ENCODE measurements around the gene NCKAP5. TPM values are rescaled to one million over a fixed set of nuclear protein-coding genes. Genes with fewer than 3 reads are reported as not detected.

The NCKAP5 gene
- total and polyA plus RNA-seq, 4 donors, result 0.57 to 2.8 (median 2.4) TPM

- no peak for TF ChIP-seq ATF3 (IDR thresholded peaks at IDR 0.05)
- no peak for TF ChIP-seq HNF4A (conservative IDR thresholded peaks at IDR 0.05)
- no peak for TF ChIP-seq JUND (IDR thresholded peaks at IDR 0.05)
- TF ChIP-seq MAX (IDR thresholded peaks at IDR 0.05), result no peak
These were observed 28.6 kb upstream of the NCKAP5 start (continued) for GRCh38 chr2:133596701-133597393.

GRCh38 chr2:133591164-133591563 is 22.9 kb upstream of the NCKAP5 start:
- H3K9me3 ChIP-seq (ENCODE audit: control insufficient read depth in 4 of 4, low read length in 3 of 4), result no peaks in the 10 kb centered on the region
- no peak overlapping the region for H3K4me3 ChIP-seq (ENCODE audit: low read depth in 1 of 3, low read length in 3 of 3)
- DNase-seq (ENCODE audit: low spot score), result no peak
- peak overlapping the region in 1 of 2 donors; percentile 42 for H3K27ac ChIP-seq (ENCODE audit: low read depth in 1 of 2, low read length in 2 of 2)
- no peak for TF ChIP-seq JUND (IDR thresholded peaks at IDR 0.05)
- no peak for TF ChIP-seq TAF1 (conservative IDR thresholded peaks at IDR 0.05)
- peak in 1 of 2 donors; percentile 31 for TF ChIP-seq RAD21 (IDR thresholded peaks at IDR 0.05)
- 27% methylated on average over 4 of the region's 4 CpGs for WGBS
- no peaks in the 10 kb centered on the region for H3K36me3 ChIP-seq (ENCODE audit: control insufficient read depth in 4 of 4, insufficient read depth in 3 of 4, low read depth in 1 of 4, low read length in 3 of 4)
- H3K9ac ChIP-seq (ENCODE audit: low read depth in 1 of 2, low read length in 2 of 2), result no peak overlapping the region
- peaks cover 0 to 6% (median 0%) of the 10 kb centered on the region in 4 donors for H3K4me1 ChIP-seq (ENCODE audit: control insufficient read depth in 4 of 4, insufficient read depth in 4 of 4, low read length in 3 of 4)
- no peaks in the 10 kb centered on the region for H3K27me3 ChIP-seq (ENCODE audit: control insufficient read depth in 4 of 4, insufficient read depth in 4 of 4, low read length in 3 of 4)

GRCh38 chr2:133589456-133589855 is 21.2 kb upstream of the NCKAP5 start:
- no peak for DNase-seq (ENCODE audit: low spot score)
- H3K9ac ChIP-seq (ENCODE audit: low read depth in 1 of 2, low read length in 2 of 2), result no peak overlapping the region
- no peaks in the 10 kb centered on the region for H3K36me3 ChIP-seq (ENCODE audit: control insufficient read depth in 4 of 4, insufficient read depth in 3 of 4, low read depth in 1 of 4, low read length in 3 of 4)
- no peaks in the 10 kb centered on the region for H3K9me3 ChIP-seq (ENCODE audit: control insufficient read depth in 4 of 4, low read length in 3 of 4)
- no peaks in the 10 kb centered on the region for H3K27me3 ChIP-seq (ENCODE audit: control insufficient read depth in 4 of 4, insufficient read depth in 4 of 4, low read length in 3 of 4)
- no peak for TF ChIP-seq HNF4G (IDR thresholded peaks at IDR 0.05)
- no peak for TF ChIP-seq JUND (IDR thresholded peaks at IDR 0.05)
- TF ChIP-seq MAX (IDR thresholded peaks at IDR 0.05), result no peak
- TF ChIP-seq YY1 (IDR thresholded peaks at IDR 0.05), result no peak
- TF ChIP-seq EGR1 (IDR thresholded peaks at IDR 0.05; ENCODE audit: low read depth in 2 of 2), result no peak
- H3K27ac ChIP-seq (ENCODE audit: low read depth in 1 of 2, low read length in 2 of 2), result no peak overlapping the region
- H3K4me3 ChIP-seq (ENCODE audit: low read depth in 1 of 3, low read length in 3 of 3), result no peak overlapping the region
- H3K4me1 ChIP-seq (ENCODE audit: control insufficient read depth in 4 of 4, insufficient read depth in 4 of 4, low read length in 3 of 4), result peaks cover 0 to 6% (median 0%) of the 10 kb centered on the region in 4 donors
- 75% methylated on average over 4 of the region's 4 CpGs for WGBS

- DNase-seq (ENCODE audit: low spot score), result no peak
- Histone ChIP-seq H3K9me3 (ENCODE audit: control insufficient read depth in 4 of 4, low read length in 3 of 4) (no peaks in the 10 kb centered on the region), H3K27me3 (ENCODE audit: control insufficient read depth in 4 of 4, insufficient read depth in 4 of 4, low read length in 3 of 4) (no peaks in the 10 kb centered on the region), H3K36me3 (ENCODE audit: control insufficient read depth in 4 of 4, insufficient read depth in 3 of 4, low read depth in 1 of 4, low read length in 3 of 4) (no peaks in the 10 kb centered on the region), H3K27ac (ENCODE audit: low read depth in 1 of 2, low read length in 2 of 2) (no peak overlapping the region), H3K4me3 (ENCODE audit: low read depth in 1 of 3, low read length in 3 of 3) (no peak overlapping the region), H3K9ac (ENCODE audit: low read depth in 1 of 2, low read length in 2 of 2) (no peak overlapping the region), H3K4me1 (ENCODE audit: control insufficient read depth in 4 of 4, insufficient read depth in 4 of 4, low read length in 3 of 4) (peaks cover 0 to 6% (median 0%) of the 10 kb centered on the region in 4 donors)
- WGBS, result 74% methylated on average over 1 of the region's 1 CpG
- TF ChIP-seq NR2F2 (IDR thresholded peaks at IDR 0.05), result no peak
- no peak for TF ChIP-seq TAF1 (conservative IDR thresholded peaks at IDR 0.05)
- TF ChIP-seq RAD21 (IDR thresholded peaks at IDR 0.05), result no peak
- TF ChIP-seq GABPA (IDR thresholded peaks at IDR 0.05 in 1 of 2, conservative IDR thresholded peaks at IDR 0.05 in 1 of 2), result no peak
- no peak for TF ChIP-seq JUND (IDR thresholded peaks at IDR 0.05)
- TF ChIP-seq FOXA1 (IDR thresholded peaks at IDR 0.05), result no peak
- TF ChIP-seq CTCF (IDR thresholded peaks at IDR 0.05; ENCODE audit: low read depth, low read length, missing input control), result no peak
- TF ChIP-seq YY1 (IDR thresholded peaks at IDR 0.05), result no peak
- no peak for TF ChIP-seq HNF4G (IDR thresholded peaks at IDR 0.05)
- no peak for TF ChIP-seq ATF3 (IDR thresholded peaks at IDR 0.05)
- TF ChIP-seq ZBTB33 (IDR thresholded peaks at IDR 0.05), result no peak
- no peak for TF ChIP-seq MAX (IDR thresholded peaks at IDR 0.05)
- no peak for TF ChIP-seq FOXA2 (IDR thresholded peaks at IDR 0.05)
- no peak for TF ChIP-seq HNF4A (conservative IDR thresholded peaks at IDR 0.05)
- TF ChIP-seq EGR1 (IDR thresholded peaks at IDR 0.05; ENCODE audit: low read depth in 2 of 2), result no peak
These were observed 19.9 kb upstream of the NCKAP5 start for GRCh38 chr2:133588144-133588543.
